ENCODE measurements around the gene SLC25A30. TPM values are rescaled to one million over a fixed set of nuclear protein-coding genes. Genes with fewer than 3 reads are reported as not detected.

SLC25A30 gene
- total and polyA plus RNA-seq, 10 donors: 5.9 to 31.9 (median 19.0) TPM

DNA sequence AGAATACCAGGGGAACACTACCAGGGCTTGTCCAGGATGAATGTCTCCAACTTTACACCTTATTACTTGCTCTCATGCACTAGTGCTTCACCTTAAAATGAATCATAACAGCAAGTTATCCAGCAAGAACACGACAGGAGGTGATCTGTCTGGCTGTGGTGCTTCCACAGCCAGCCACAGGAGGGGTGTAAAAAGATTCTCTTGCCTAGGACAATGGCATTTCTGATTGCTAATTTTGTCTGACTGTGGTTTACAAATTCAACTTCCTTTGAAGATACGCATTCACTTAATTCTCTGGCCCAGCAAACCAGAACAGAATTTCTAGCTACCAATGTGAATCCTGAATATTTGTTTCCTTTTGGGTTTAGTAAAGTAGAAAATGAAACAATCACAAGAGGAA, 23.5 kb upstream of the SLC25A30 start:
- peak overlapping the region in 6 of 8 donors; percentile 17 to 75 (median 68) for H3K27ac ChIP-seq
- 8 to 17% (median 12%) methylated on average over 2 of the region's 2 CpGs for WGBS, 5 donors
- TF ChIP-seq CTCF (IDR thresholded peaks at IDR 0.05 in 8 of 11, conservative IDR thresholded peaks at IDR 0.05 in 3 of 11) (peak in 2 of 11 experiments; percentile 19 to 28), POLR2AphosphoS5 (IDR thresholded peaks at IDR 0.05) (no peak), POLR2A (IDR thresholded peaks at IDR 0.05) (no peak)
- no peak for DNase-seq
- intact Hi-C loops (cut with DNase I; ENCODE audit: low total_unique reads): no loop called here
- H3K4me1 ChIP-seq: peaks cover 9 to 25% (median 18%) of the 10 kb centered on the region in 6 donors
- no peaks in the 10 kb centered on the region for H3K27me3 ChIP-seq (replicated peaks in 1 of 7)
- no peak overlapping the region for H3K4me3 ChIP-seq
- no peaks in the 10 kb centered on the region for H3K36me3 ChIP-seq
- H3K9me3 ChIP-seq: no peaks in the 10 kb centered on the region

GRCh38 chr13:45439781-45440462, 21.7 kb upstream of the SLC25A30 start:
- Histone ChIP-seq H3K4me1 (peaks cover 9 to 25% (median 18%) of the 10 kb centered on the region in 6 donors), H3K36me3 (no peaks in the 10 kb centered on the region), H3K27ac (peak overlapping the region in 6 of 8 donors; percentile 14 to 75 (median 61)), H3K4me3 (no peak overlapping the region), H3K27me3 (replicated peaks in 1 of 7) (no peaks in the 10 kb centered on the region), H3K9me3 (no peaks in the 10 kb centered on the region)
- no peak for DNase-seq
- WGBS, 5 donors: 62 to 82% (median 72%) methylated on average over 3 of the region's 3 CpGs
- intact Hi-C loops (cut with DNase I; ENCODE audit: low total_unique reads): no loop called here
- no peak for TF ChIP-seq POLR2AphosphoS5 (IDR thresholded peaks at IDR 0.05)
- no peak for TF ChIP-seq CTCF (IDR thresholded peaks at IDR 0.05 in 8 of 11, conservative IDR thresholded peaks at IDR 0.05 in 3 of 11)
- no peak for TF ChIP-seq POLR2A (IDR thresholded peaks at IDR 0.05)

GRCh38 chr13:45439008-45439407, 20.8 kb upstream of the SLC25A30 start:
- no peak for TF ChIP-seq POLR2AphosphoS5 (IDR thresholded peaks at IDR 0.05)
- no peak for TF ChIP-seq POLR2A (IDR thresholded peaks at IDR 0.05)
- no peak for TF ChIP-seq CTCF (IDR thresholded peaks at IDR 0.05 in 8 of 11, conservative IDR thresholded peaks at IDR 0.05 in 3 of 11)
- intact Hi-C loops (cut with DNase I; ENCODE audit: low total_unique reads): no loop called here
- WGBS, 5 donors: 83 to 91% (median 88%) methylated on average over 4 of the region's 4 CpGs

DNA sequence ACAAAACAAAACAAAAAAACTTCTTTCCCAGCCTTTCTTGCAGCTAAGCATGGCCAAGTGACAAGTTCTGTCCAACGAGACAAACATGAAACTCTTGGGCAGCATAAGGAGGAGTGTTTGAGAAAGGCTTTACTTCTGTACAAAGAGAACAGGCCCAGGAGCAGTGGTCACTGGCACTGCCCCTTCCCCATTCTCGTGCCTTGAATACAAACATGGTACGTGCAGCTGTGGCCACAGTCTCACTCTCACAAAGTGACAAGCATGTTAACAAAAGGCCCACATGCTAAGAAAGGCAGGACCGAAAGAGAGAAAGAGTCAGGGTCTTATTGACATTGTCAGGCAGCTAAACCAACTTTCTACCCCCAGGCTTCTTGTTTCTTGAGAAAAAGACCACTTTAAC, 19.8 kb upstream of the SLC25A30 start:
- Histone ChIP-seq H3K27ac (no peak overlapping the region), H3K36me3 (no peaks in the 10 kb centered on the region), H3K4me3 (no peak overlapping the region), H3K9me3 (no peaks in the 10 kb centered on the region), H3K4me1 (peaks cover 9 to 25% (median 18%) of the 10 kb centered on the region in 6 donors), H3K27me3 (replicated peaks in 1 of 7) (no peaks in the 10 kb centered on the region)
- WGBS, 5 donors: 85 to 95% (median 91%) methylated on average over 4 of the region's 4 CpGs
- TF ChIP-seq POLR2A (IDR thresholded peaks at IDR 0.05) (no peak), POLR2AphosphoS5 (IDR thresholded peaks at IDR 0.05) (no peak), CTCF (IDR thresholded peaks at IDR 0.05 in 8 of 11, conservative IDR thresholded peaks at IDR 0.05 in 3 of 11) (no peak)
- intact Hi-C loops (cut with DNase I; ENCODE audit: low total_unique reads): no loop called here
- DNase-seq: no peak

More at GRCh38 chr13:45439008-45439407, 20.8 kb upstream of the SLC25A30 start:
- Histone ChIP-seq H3K27ac (no peak overlapping the region), H3K9me3 (no peaks in the 10 kb centered on the region), H3K36me3 (no peaks in the 10 kb centered on the region), H3K4me1 (peaks cover 9 to 25% (median 18%) of the 10 kb centered on the region in 6 donors), H3K27me3 (replicated peaks in 1 of 7) (no peaks in the 10 kb centered on the region), H3K4me3 (no peak overlapping the region)
- DNase-seq: no peak
